OCI-LY7 (cell line): ENCODE measurements around the gene OXCT2.

Source experiments
- EZH2phosphoT487 ChIP-seq: fragments of 200-600 bp; sonication (generic); IDR thresholded peaks from 2 replicates; pipeline ENCODE4 v1.6.1; 2018; ENCODE audit warnings: low read depth, borderline replicate concordance, mild to moderate bottlenecking, mixed run types, antibody characterized with exemption, low read length, moderate library complexity, mixed read lengths
- TF ChIP-seq, protein P1 (sequence below): fragments of 200-600 bp; sonication (generic); conservative IDR thresholded peaks from 2 replicates; pipeline ENCODE4 v1.5.1; 2014; ENCODE audit warnings: mild to moderate bottlenecking, antibody characterized with exemption, low read length, moderate library complexity, mixed read lengths

DNA sequence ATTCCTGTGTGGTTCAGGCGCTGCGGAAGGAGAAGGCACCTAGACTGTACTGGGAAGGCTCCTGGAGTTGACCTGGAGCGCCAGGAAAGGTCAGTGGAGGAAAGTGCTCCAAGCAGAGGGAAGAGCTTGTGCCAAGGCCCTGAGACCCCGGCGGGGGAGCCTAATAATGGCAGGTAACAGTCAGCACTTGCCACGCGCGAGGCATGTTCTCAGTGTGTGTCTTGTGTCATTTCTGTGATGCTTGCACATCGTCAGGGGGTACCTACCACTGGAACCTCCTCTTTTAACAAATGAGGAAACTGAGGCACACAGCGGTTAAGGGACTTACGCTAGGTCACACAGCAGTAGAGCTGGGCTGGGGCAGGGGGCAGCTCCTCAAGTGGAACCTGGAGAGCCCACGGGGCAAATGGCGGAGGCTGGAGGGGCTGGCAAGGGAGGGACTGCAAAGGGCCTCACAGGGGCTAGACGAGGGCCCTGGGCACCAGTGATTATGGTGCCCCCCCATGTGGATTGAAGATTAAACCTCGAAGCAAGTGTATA lies 18.5 kb upstream of the OXCT2 start:
- TF ChIP-seq, protein P1, sequence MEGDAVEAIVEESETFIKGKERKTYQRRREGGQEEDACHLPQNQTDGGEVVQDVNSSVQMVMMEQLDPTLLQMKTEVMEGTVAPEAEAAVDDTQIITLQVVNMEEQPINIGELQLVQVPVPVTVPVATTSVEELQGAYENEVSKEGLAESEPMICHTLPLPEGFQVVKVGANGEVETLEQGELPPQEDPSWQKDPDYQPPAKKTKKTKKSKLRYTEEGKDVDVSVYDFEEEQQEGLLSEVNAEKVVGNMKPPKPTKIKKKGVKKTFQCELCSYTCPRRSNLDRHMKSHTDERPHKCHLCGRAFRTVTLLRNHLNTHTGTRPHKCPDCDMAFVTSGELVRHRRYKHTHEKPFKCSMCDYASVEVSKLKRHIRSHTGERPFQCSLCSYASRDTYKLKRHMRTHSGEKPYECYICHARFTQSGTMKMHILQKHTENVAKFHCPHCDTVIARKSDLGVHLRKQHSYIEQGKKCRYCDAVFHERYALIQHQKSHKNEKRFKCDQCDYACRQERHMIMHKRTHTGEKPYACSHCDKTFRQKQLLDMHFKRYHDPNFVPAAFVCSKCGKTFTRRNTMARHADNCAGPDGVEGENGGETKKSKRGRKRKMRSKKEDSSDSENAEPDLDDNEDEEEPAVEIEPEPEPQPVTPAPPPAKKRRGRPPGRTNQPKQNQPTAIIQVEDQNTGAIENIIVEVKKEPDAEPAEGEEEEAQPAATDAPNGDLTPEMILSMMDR = no peak
- TF ChIP-seq EZH2phosphoT487 = no peak
